NCI-H226 (cell line): ENCODE data around the gene BCL2L13.

ENCODE experiments used
- DNase-seq: peaks from one replicate; pipeline ENCODE4 v3.0.0-alpha.2; 2015

The BCL2L13 gene

GRCh38 chr22:17767233-17768065 lies 128.9 kb downstream of the BCL2L13 start:
- DNase-seq = no peak

GRCh38 chr22:17769013-17769715 lies 130.6 kb downstream of the BCL2L13 start:
- DNase-seq = no peak

- DNase-seq = no peak
Observed at GRCh38 chr22:17769716-17770082, 131.1 kb downstream of the BCL2L13 start.

- DNase-seq = no peak
Observed at GRCh38 chr22:17770180-17771077, 131.9 kb downstream of the BCL2L13 start.

- peak; percentile 44 for DNase-seq
Observed at GRCh38 chr22:17772249-17772957, 133.8 kb downstream of the BCL2L13 start.

GRCh38 chr22:17772958-17773605 lies 134.5 kb downstream of the BCL2L13 start:
- DNase-seq = peak; percentile 66

GRCh38 chr22:17773606-17774205 lies 135.1 kb downstream of the BCL2L13 start:
- no peak for DNase-seq

- DNase-seq = no peak
Observed at GRCh38 chr22:17774206-17774925, 135.8 kb downstream of the BCL2L13 start, which contains the start of gene BID. Gene BID (minus strand): TSS chr22:17774469. CDS start chr22:17750116, 24,353 bp downstream.

GRCh38 chr22:17774926-17775685 lies 136.5 kb downstream of the BCL2L13 start:
- no peak for DNase-seq

- no peak for DNase-seq
Observed at GRCh38 chr22:17775781-17776465, 137.4 kb downstream of the BCL2L13 start.

- no peak for DNase-seq
Observed at GRCh38 chr22:17777005-17777716, 138.6 kb downstream of the BCL2L13 start.

GRCh38 chr22:17777717-17778044 lies 139.1 kb downstream of the BCL2L13 start:
- no peak for DNase-seq

- DNase-seq = no peak
Observed at GRCh38 chr22:17778412-17778976, 139.9 kb downstream of the BCL2L13 start.

- DNase-seq = no peak
Observed at GRCh38 chr22:17779286-17780115, 140.9 kb downstream of the BCL2L13 start.

- DNase-seq = no peak
Observed at GRCh38 chr22:17780116-17780740, 141.7 kb downstream of the BCL2L13 start.
